Heart left ventricle (tissue), 16 donors: Measurements from ENCODE around the gene CNKSR3. TPM values are rescaled to one million over a fixed set of nuclear protein-coding genes. Genes with fewer than 3 reads are reported as not detected.

Experiments
- ATAC-seq, 4 donors: fragments of 200-7000 bp; cut with Tn5 transposase; one replicate each; pipeline ENCODE4 v1.9.1; 2020 to 2022; ENCODE audit warnings: moderate library complexity in 4 of 4, mild to moderate bottlenecking in 3 of 4, moderate number of reproducible peaks in 1 of 4
- DNase-seq, 5 donors: peaks; one replicate each; pipeline ENCODE4 v3.0.0-alpha.2; 2020
- H3K27ac ChIP-seq, 12 donors: fragments of 200-600 bp; sonication (generic) in 4 of 12; one replicate each; pipeline versions ENCODE4 v1.5.0 to v1.8.0; 2016 to 2022; ENCODE audit warnings: mild to moderate bottlenecking in 2 of 12
- H3K27me3 ChIP-seq, 9 donors: fragments of 200-600 bp; sonication (generic) in 2 of 9; one replicate each; pipeline versions ENCODE4 v1.5.1 to v1.8.0; 2016 to 2022; ENCODE audit warnings: mild to moderate bottlenecking in 3 of 9
- H3K36me3 ChIP-seq, 9 donors: fragments of 200-600 bp; sonication (generic) in 2 of 9; one replicate each; pipeline versions ENCODE4 v1.5.0 to v1.8.0; 2018 to 2022; ENCODE audit warnings: mild to moderate bottlenecking in 2 of 9
- H3K4me1 ChIP-seq, 12 donors: fragments of 200-600 bp; sonication (generic) in 4 of 12; one replicate each; pipeline versions ENCODE4 v1.5.0 to v1.8.0; 2016 to 2022; ENCODE audit warnings: mild to moderate bottlenecking in 3 of 12
- H3K4me3 ChIP-seq, 12 donors: fragments of 200-600 bp; sonication (generic) in 4 of 12; one replicate each; pipeline versions ENCODE4 v1.5.0 to v1.8.0; 2017 to 2022; ENCODE audit warnings: mild to moderate bottlenecking in 9 of 12, moderate library complexity in 4 of 12
- H3K9me3 ChIP-seq, 12 donors: fragments of 200-600 bp; sonication (generic) in 4 of 12; one replicate each; pipeline versions ENCODE4 v1.5.0 to v1.8.0; 2016 to 2022; ENCODE audit warnings: mild to moderate bottlenecking in 1 of 12
- POLR2A ChIP-seq, 2 donors: fragments of 450-650 bp; IDR thresholded peaks; one replicate each; pipeline ENCODE4 v1.6.1; 2017; ENCODE audit warnings: antibody characterized with exemption in 2 of 2, mild to moderate bottlenecking in 2 of 2, moderate library complexity in 2 of 2
- WGBS, 4 donors: extraction: QIAGEN DNeasy Blood & Tissue Kit in 2 of 4; methylation state at CpG; one replicate each; pipeline versions ENCODE4 v1.1.5 to v1.1.7; 2013 to 2018; 5-methylcytosine and 5-hydroxymethylcytosine counted together
- intact Hi-C, 10 donors: fragments of 100-400 bp; cut with DNase I; formaldehyde crosslinking; loops; one replicate each; pipeline versions ENCODE4 v1.11.1 to v1.14.2; 2022
- polyA plus RNA-seq, 2 donors: library from polyadenylated mRNA; stranded (reverse); fragments of 200-250 nt; gene quantifications; one replicate each; pipeline ENCODE4 v1.2.3, GENCODE V29; 2013
- total RNA-seq, 9 donors: library from RNA; depleted of rRNA in 2 of 9; stranded (reverse); fragments of >200 nt in 2 of 9; fragmentation: NEBNext Ultra II Directional in 3 of 9; extraction: Animal tissue kit (Norgen Biotek cat#: 25700) in 3 of 9; gene quantifications; one replicate each; pipeline versions ENCODE4 v1.1.0 to v1.2.4, GENCODE V29; 2016 to 2023
- TF ChIP-seq, protein P1 (sequence below), 12 donors: fragments of 200-600 bp; sonication (generic) in 4 of 12; IDR thresholded peaks; one replicate each; pipeline versions ENCODE4 v1.5.0 to v1.8.0; 2018 to 2022; ENCODE audit warnings: antibody characterized with exemption in 12 of 12, mild to moderate bottlenecking in 5 of 12
- donor health status: ischemic (EF 13 %, LVEDD 7.1; RV severe dilation, severe dysfunction).
- donor health status: healthy with polysubstance abuse.
- donor health status: DM: no; HTN: yes; CAD: no.
- donor health status: DM: no; HTN: no; CAD: no.
- donor health status: ischemic (EF 25% LVEDD 6.9; RV normal size, moderate dysfunction).
- donor health status: ischemic (EF 25% LVEDD 5.7; RV mildly dilated, moderate dysfunction).
- donor health status: healthy.
- donor health status: DM: yes; HTN: yes; CAD: no.
- donor health status: ischemic (EF 35%, LVEDD 5.7; RV mildly dilated, moderate dysfunction).
- donor health status: nonischemic (EF 11% LVEDD 7.7; RV severe dilation, severe dysfunction).
- donor health status: DM: yes; HTN: yes; CAD: no.
- donor health status: PGD.
- donor health status: ischemic (EF 29% LVEDD 5.4; RV normal size, mild dysfunction).
- donor health status: nonischemic (EF 23%, LVEDD 6.1; RV moderate dilation, normal function).

Gene CNKSR3
- total and polyA plus RNA-seq, 11 donors = 5.9 to 30.7 (median 17.7) TPM

DNA sequence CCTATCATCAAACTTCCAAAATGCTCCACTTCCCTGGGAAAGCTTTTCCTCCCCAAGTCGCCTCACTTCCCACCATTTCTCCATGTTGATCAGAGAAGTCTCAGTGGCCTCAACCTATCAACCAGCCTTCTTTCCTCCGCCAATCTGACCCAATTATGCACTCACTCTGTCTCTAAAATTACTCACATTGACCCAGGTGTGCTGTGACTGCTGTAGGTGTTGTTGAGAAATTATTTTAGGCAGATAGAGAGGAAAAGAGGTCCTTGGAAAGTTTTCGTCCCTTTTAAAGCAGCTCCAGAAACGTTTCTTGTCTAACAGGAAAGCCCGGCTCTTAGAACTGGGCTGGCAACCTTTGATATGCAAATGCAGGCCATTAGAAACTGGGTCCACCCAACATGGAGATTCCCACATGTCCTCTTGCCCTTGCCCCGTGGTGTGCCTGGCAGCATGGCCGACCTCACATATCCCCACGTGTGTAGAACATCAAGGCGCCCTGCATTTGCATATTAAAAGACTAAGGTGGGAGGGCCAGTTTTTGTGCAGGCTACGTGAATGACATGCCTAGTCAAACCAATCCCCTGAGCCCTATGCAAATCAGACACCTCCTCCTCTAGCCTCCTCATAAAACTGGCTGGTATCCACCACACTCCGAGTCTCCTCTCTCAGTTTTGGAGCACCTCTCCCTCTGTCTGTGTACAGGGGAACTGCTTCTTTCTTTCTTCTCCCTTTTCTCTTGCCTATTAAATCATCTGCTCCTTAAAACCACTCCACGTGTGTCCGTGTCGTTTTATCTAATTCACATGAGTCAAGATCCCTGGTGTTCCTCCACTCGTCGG, 166.8 kb downstream of the CNKSR3 start:
- no peak for TF ChIP-seq POLR2A (IDR thresholded peaks at IDR 0.05)
- TF ChIP-seq, protein P1, sequence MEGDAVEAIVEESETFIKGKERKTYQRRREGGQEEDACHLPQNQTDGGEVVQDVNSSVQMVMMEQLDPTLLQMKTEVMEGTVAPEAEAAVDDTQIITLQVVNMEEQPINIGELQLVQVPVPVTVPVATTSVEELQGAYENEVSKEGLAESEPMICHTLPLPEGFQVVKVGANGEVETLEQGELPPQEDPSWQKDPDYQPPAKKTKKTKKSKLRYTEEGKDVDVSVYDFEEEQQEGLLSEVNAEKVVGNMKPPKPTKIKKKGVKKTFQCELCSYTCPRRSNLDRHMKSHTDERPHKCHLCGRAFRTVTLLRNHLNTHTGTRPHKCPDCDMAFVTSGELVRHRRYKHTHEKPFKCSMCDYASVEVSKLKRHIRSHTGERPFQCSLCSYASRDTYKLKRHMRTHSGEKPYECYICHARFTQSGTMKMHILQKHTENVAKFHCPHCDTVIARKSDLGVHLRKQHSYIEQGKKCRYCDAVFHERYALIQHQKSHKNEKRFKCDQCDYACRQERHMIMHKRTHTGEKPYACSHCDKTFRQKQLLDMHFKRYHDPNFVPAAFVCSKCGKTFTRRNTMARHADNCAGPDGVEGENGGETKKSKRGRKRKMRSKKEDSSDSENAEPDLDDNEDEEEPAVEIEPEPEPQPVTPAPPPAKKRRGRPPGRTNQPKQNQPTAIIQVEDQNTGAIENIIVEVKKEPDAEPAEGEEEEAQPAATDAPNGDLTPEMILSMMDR (IDR thresholded peaks at IDR 0.05) = peak in 5 of 12 donors; percentile 17 to 41 (median 36)
- intact Hi-C loops = loop anchor here in 1 of 10 donors (10.0 kb wide), 1 partner anchor 189 kb away; no protein-coding TSS in a partner anchor
- H3K4me1 ChIP-seq = peaks cover 0 to 14% (median 0%) of the 10 kb centered on the region in 12 donors
- H3K27ac ChIP-seq = peak overlapping the region in 1 of 12 donors; percentile 54
- 58 to 66% (median 63%) methylated on average over 16 of the region's 16 CpGs for WGBS, 4 donors
- DNase-seq = peak in 4 of 5 donors; percentile 13 to 42 (median 24)
- H3K4me3 ChIP-seq = peak overlapping the region in 1 of 12 donors; percentile 30
- ATAC-seq = peak; percentile 67 to 92 (median 82)
- no peaks in the 10 kb centered on the region for H3K36me3 ChIP-seq
- H3K27me3 ChIP-seq = no peaks in the 10 kb centered on the region
- peaks cover 0 to 3% (median 0%) of the 10 kb centered on the region in 12 donors for H3K9me3 ChIP-seq

DNA sequence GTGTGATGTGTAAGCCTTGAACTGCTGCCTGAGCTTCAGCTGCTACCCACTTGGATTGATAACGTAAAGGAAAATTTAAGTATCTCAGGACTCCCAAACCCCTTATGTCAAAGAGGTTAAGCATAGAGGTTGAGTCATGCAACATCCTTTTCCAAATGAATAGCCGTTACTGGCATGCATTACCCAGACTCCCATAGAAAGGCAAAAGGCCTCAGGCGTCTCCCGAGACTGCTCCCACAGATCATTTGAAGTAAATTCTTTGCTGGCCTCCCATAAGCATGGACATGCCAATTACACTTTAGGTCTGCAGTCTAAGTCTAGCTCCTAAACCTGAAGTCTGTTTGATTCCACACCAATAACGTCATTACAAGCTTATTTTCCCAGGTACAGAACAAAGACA, 168.6 kb downstream of the CNKSR3 start:
- intact Hi-C loops = loop anchor here in 1 of 10 donors (10.0 kb wide), 1 partner anchor 187 kb away; no protein-coding TSS in a partner anchor
- peaks cover 0 to 3% (median 0%) of the 10 kb centered on the region in 12 donors for H3K9me3 ChIP-seq
- H3K27me3 ChIP-seq = no peaks in the 10 kb centered on the region
- TF ChIP-seq POLR2A (IDR thresholded peaks at IDR 0.05) = no peak
- TF ChIP-seq, protein P1 (IDR thresholded peaks at IDR 0.05) = no peak
- no peak overlapping the region for H3K4me3 ChIP-seq
- H3K4me1 ChIP-seq = peaks cover 0 to 14% (median 0%) of the 10 kb centered on the region in 12 donors
- no peak overlapping the region for H3K27ac ChIP-seq
- DNase-seq = no peak
- no peak for ATAC-seq
- no peaks in the 10 kb centered on the region for H3K36me3 ChIP-seq
- 62 to 73% (median 70%) methylated on average over 5 of the region's 5 CpGs for WGBS, 4 donors

DNA sequence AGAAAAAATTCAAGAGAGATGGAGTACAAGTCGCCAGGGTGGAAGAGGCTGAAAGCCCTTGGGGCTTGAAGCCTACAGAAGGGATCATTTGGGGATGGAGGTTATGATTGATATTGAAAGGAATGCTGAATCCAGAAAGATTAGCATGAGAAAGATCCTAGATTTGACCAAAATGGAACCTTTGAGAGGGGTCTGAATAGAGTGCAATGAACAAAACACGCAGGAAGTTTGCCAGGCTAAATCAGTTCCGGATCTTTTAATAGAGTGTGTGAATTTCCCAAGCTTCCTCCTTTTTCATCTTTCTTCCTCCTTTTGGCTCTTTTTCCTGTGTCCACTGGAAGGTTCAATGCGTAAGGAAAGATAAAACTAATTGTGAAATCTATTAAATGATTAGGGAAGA, 169.1 kb downstream of the CNKSR3 start:
- Histone ChIP-seq H3K4me3 (no peak overlapping the region), H3K27me3 (no peaks in the 10 kb centered on the region), H3K27ac (no peak overlapping the region), H3K4me1 (peaks cover 0 to 14% (median 0%) of the 10 kb centered on the region in 12 donors), H3K9me3 (peaks cover 0 to under 1% (median 0%) of the 10 kb centered on the region in 12 donors), H3K36me3 (no peaks in the 10 kb centered on the region)
- ATAC-seq = no peak
- no peak for DNase-seq
- intact Hi-C loops = loop anchor here in 1 of 10 donors (10.0 kb wide), 1 partner anchor 187 kb away; no protein-coding TSS in a partner anchor
- 49 to 69% (median 58%) methylated on average over 4 of the region's 4 CpGs for WGBS, 4 donors
- TF ChIP-seq, protein P1 (IDR thresholded peaks at IDR 0.05) = no peak
- no peak for TF ChIP-seq POLR2A (IDR thresholded peaks at IDR 0.05)

Other genes with a start within 250 kb of the CNKSR3 start
- gene IPCEF1, start 153.9 kb downstream of the CNKSR3 start, total RNA-seq = 1 to 10 TPM in 4 of 9 donors, under 1 TPM in 5; 0.25 to 4.1 (median 0.86) TPM
- gene IPCEF1, start 153.9 kb downstream of the CNKSR3 start, polyA plus RNA-seq = under 1 TPM; 0.10 to 0.11 TPM
- 10 to 100 TPM; 42.9 to 83.5 (median 64.6) TPM for gene SCAF8, start 222.7 kb upstream of the CNKSR3 start, total RNA-seq
- gene SCAF8, start 222.7 kb upstream of the CNKSR3 start, polyA plus RNA-seq = 10 to 100 TPM; 10.5 to 12.8 TPM